Keratinocyte (primary cell): ENCODE results near the gene AWAT2. TPM values are rescaled to one million over a fixed set of nuclear protein-coding genes. Genes with fewer than 3 reads are reported as not detected.
A peak's percentile ranks its signal among the peaks of the same experiment; 100 is the strongest.

Experiments used
- DNase-seq: peaks from one replicate; pipeline ENCODE4 v3.0.0-alpha.2; 2011; ENCODE audit warnings: low read depth, missing footprints, low spot score
- FAIRE-seq: peaks from 2 replicates; lab custom pipeline; 2011; peaks lifted over from hg19 to GRCh38; lab: Jason Lieb, UNC
- H2AFZ ChIP-seq: 2 replicates; pipeline ENCODE4 v1.6.0; 2012; ENCODE audit warnings: low read length, control low read depth, inconsistent platforms; ENCODE audit not compliant: control insufficient read depth
- H3K27ac ChIP-seq: 2 replicates; pipeline ENCODE4 v1.5.1; 2011; ENCODE audit warnings: low read length; ENCODE audit not compliant: control insufficient read depth, insufficient read depth
- H3K27me3 ChIP-seq: 3 replicates; pipeline ENCODE4 v1.6.0; 2011; ENCODE audit warnings: low read length; ENCODE audit not compliant: control insufficient read depth, insufficient read depth; ENCODE audit errors: extremely low read depth
- H3K36me3 ChIP-seq, 2 experiments: 2 replicates in 1 of 2; 3 replicates in 1 of 2; pipeline ENCODE4 v1.5.1; 2011; ENCODE audit warnings: low read length in 2 of 2, mild to moderate bottlenecking in 1 of 2; ENCODE audit not compliant: control insufficient read depth in 2 of 2, insufficient read depth in 2 of 2; ENCODE audit errors: extremely low read depth in 1 of 2
- H3K4me1 ChIP-seq: 3 replicates; pipeline ENCODE4 v1.5.1; 2011; ENCODE audit warnings: low read length; ENCODE audit not compliant: control insufficient read depth, insufficient read depth; ENCODE audit errors: extremely low read depth
- H3K4me2 ChIP-seq: 3 replicates; pipeline ENCODE4 v1.6.0; 2011; ENCODE audit warnings: low read depth, low read length; ENCODE audit not compliant: control insufficient read depth, insufficient read depth; ENCODE audit errors: extremely low read depth
- H3K4me3 ChIP-seq, 3 experiments: fragments of 200-600 bp in 1 of 3; sonication (generic) in 1 of 3; 2 replicates in 2 of 3; 3 replicates in 1 of 3; pipeline ENCODE4 v1.5.1; 2011 to 2016; ENCODE audit warnings: low read length in 3 of 3, mild to moderate bottlenecking in 3 of 3, control low read depth in 2 of 3, inconsistent platforms in 1 of 3, low read depth in 1 of 3, mixed read lengths in 1 of 3, mixed run types in 1 of 3, moderate library complexity in 1 of 3; ENCODE audit not compliant: control insufficient read depth in 2 of 3, insufficient read depth in 2 of 3; ENCODE audit errors: extremely low read depth in 1 of 3
- H3K79me2 ChIP-seq: 2 replicates; pipeline ENCODE4 v1.6.0; 2012; ENCODE audit warnings: low read length; ENCODE audit not compliant: control insufficient read depth, insufficient read depth
- H3K9ac ChIP-seq: 3 replicates; pipeline ENCODE4 v1.6.0; 2011; ENCODE audit warnings: low read length; ENCODE audit not compliant: control insufficient read depth, insufficient read depth; ENCODE audit errors: extremely low read depth
- H3K9me1 ChIP-seq: 3 replicates; pipeline ENCODE4 v1.6.0; 2011; ENCODE audit warnings: low read length; ENCODE audit not compliant: control insufficient read depth, insufficient read depth; ENCODE audit errors: extremely low read depth
- H3K9me3 ChIP-seq: 2 replicates; pipeline ENCODE4 v1.5.1; 2012; ENCODE audit warnings: low read depth, low read length; ENCODE audit not compliant: control insufficient read depth
- H4K20me1 ChIP-seq: 3 replicates; pipeline ENCODE4 v1.6.0; 2011; ENCODE audit warnings: low read length; ENCODE audit not compliant: control insufficient read depth, insufficient read depth; ENCODE audit errors: extremely low read depth
- CTCF ChIP-seq, 3 experiments: IDR thresholded peaks in 1 of 3; conservative IDR thresholded peaks in 1 of 3; optimal IDR thresholded peaks in 1 of 3; 2 replicates in 2 of 3; 3 replicates in 1 of 3; pipeline versions ENCODE3 to v1.5.1; 2011; ENCODE audit warnings: low read length in 3 of 3, mild to moderate bottlenecking in 3 of 3, moderate library complexity in 2 of 3, control low read depth in 1 of 3, inconsistent platforms in 1 of 3; ENCODE audit not compliant: insufficient read depth in 2 of 3; ENCODE audit errors: extremely low read depth in 1 of 3
- EZH2 ChIP-seq: IDR thresholded peaks from one replicate; pipeline ENCODE4 v1.6.1; 2012; ENCODE audit warnings: inconsistent platforms, mild to moderate bottlenecking, low read length, moderate library complexity
- dilution Hi-C: fragments of 300-500 bp; cut with MboI; formaldehyde crosslinking; loops from one replicate; pipeline ENCODE4 v1.7.0; 2020; ENCODE audit warnings: low sequenced_read_pairs; ENCODE audit not compliant: extremely low pct_ligation_motif_present
- polyA plus RNA-seq, 5 experiments: library from polyadenylated mRNA; depleted of rRNA in 3 of 5; stranded (reverse) in 3 of 5; stranded (forward) in 1 of 5; unstranded in 1 of 5; fragments of >200 nt; gene quantifications; 1 replicate in 1 of 5; 2 replicates in 3 of 5; 3 replicates in 1 of 5; pipeline versions ENCODE4 v1.2.1 to v1.2.3, GENCODE V29; 2011 to 2012; ENCODE audit warnings: missing spikeins in 2 of 5, low read depth in 1 of 5, low replicate concordance in 1 of 5

The AWAT2 gene
- polyA plus RNA-seq, 1 donor (not counting 4 experiments of a cell fraction or from before 2014, with no cell fraction given), result not detected

- FAIRE-seq, result no peak
- peak overlapping the region; percentile 55 for H3K4me2 ChIP-seq
These were observed 24.3 kb downstream of the AWAT2 start for GRCh38 chrX:70025464-70025863.

GRCh38 chrX:70022616-70023015 lies 27.1 kb downstream of the AWAT2 start:
- Histone ChIP-seq H3K4me2 (no peak overlapping the region), H2AFZ (no peak overlapping the region), H3K9me1 (no peaks in the 10 kb centered on the region), H3K4me1 (peaks cover 20% of the 10 kb centered on the region), H3K27me3 (no peaks in the 10 kb centered on the region), H3K79me2 (no peaks in the 10 kb centered on the region), H3K9me3 (no peaks in the 10 kb centered on the region), H3K36me3 (no peaks in the 10 kb centered on the region), H4K20me1 (no peaks in the 10 kb centered on the region), H3K4me3 (no peak overlapping the region), H3K9ac (no peak overlapping the region), H3K27ac (no peak overlapping the region)
- no peak for DNase-seq
- TF ChIP-seq CTCF (optimal IDR thresholded peaks at IDR 0.05 in 1 of 3, IDR thresholded peaks at IDR 0.05 in 1 of 3, conservative IDR thresholded peaks at IDR 0.05 in 1 of 3; ENCODE audit: extremely low read depth in 1 of 3, insufficient read depth in 2 of 3, low read length in 3 of 3) (no peak), EZH2 (no peak)
- dilution Hi-C loops, result no loop called here
- no peak for FAIRE-seq

More at GRCh38 chrX:70025464-70025863, 24.3 kb downstream of the AWAT2 start:
- Histone ChIP-seq H3K9me3 (no peaks in the 10 kb centered on the region), H4K20me1 (no peaks in the 10 kb centered on the region), H3K4me3 (no peak overlapping the region), H3K36me3 (no peaks in the 10 kb centered on the region), H3K9me1 (no peaks in the 10 kb centered on the region), H3K27ac (no peak overlapping the region), H3K27me3 (no peaks in the 10 kb centered on the region), H2AFZ (no peak overlapping the region), H3K9ac (no peak overlapping the region), H3K79me2 (no peaks in the 10 kb centered on the region), H3K4me1 (peaks cover 20% of the 10 kb centered on the region)
- TF ChIP-seq CTCF (optimal IDR thresholded peaks at IDR 0.05 in 1 of 3, IDR thresholded peaks at IDR 0.05 in 1 of 3, conservative IDR thresholded peaks at IDR 0.05 in 1 of 3; ENCODE audit: extremely low read depth in 1 of 3, insufficient read depth in 2 of 3, low read length in 3 of 3) (no peak), EZH2 (no peak)
- DNase-seq, result no peak
- dilution Hi-C loops, result no loop called here
